Endothelial cell of umbilical vein (primary cell): ENCODE data around the gene RAB3C. TPM values are rescaled to one million over a fixed set of nuclear protein-coding genes. Genes with fewer than 3 reads are reported as not detected.

Experiments used
- BruUV-seq: library from RNA; stranded (reverse); fragments of 400-500 nt; replicated peaks from 2 replicates; lab custom pipeline; 2021; lab: Mats Ljungman, UMichigan
- CTCF ChIA-PET: fragments of 300-600, 350-600 bp; sonication (Branson Sonifier 250); formaldehyde crosslinking; loops from one replicate; lab custom pipeline; 2021; ENCODE audit warnings: antibody characterized with exemption, inconsistent platforms; lab: Charles Lee
- POLR2A ChIA-PET: fragments of 300-600, 350-600 bp; sonication (Branson Sonifier 250); formaldehyde crosslinking; loops from one replicate; lab custom pipeline; 2021; ENCODE audit warnings: antibody characterized with exemption, inconsistent platforms; lab: Charles Lee
- DNase-seq: peaks from one replicate; pipeline ENCODE4 v3.0.0-alpha.2; 2011; ENCODE audit warnings: low read depth, low spot score
- FAIRE-seq: peaks from 2 replicates; lab custom pipeline; 2011; peaks lifted over from hg19 to GRCh38; lab: Jason Lieb, UNC
- H2AFZ ChIP-seq: 2 replicates; pipeline ENCODE4 v1.6.0; 2012; ENCODE audit warnings: low read depth, low read length, control low read depth, inconsistent platforms
- H3K27ac ChIP-seq: 2 replicates; pipeline ENCODE4 v1.5.1; 2011; ENCODE audit warnings: low read depth, mild to moderate bottlenecking, control low read depth, low read length, moderate library complexity; ENCODE audit not compliant: insufficient read depth
- H3K27me3 ChIP-seq, 2 experiments: 2 replicates each; pipeline versions ENCODE4 v1.6.0 to v1.6.1; 2011; ENCODE audit warnings: low read length in 2 of 2, mixed read lengths in 1 of 2; ENCODE audit not compliant: control insufficient read depth in 2 of 2, insufficient read depth in 2 of 2
- H3K36me3 ChIP-seq, 2 experiments: 2 replicates in 1 of 2; 3 replicates in 1 of 2; pipeline ENCODE4 v1.5.1; 2011; ENCODE audit warnings: low read length in 2 of 2, mild to moderate bottlenecking in 1 of 2, moderate library complexity in 1 of 2; ENCODE audit not compliant: control insufficient read depth in 2 of 2, insufficient read depth in 2 of 2; ENCODE audit errors: extremely low read depth in 1 of 2
- H3K4me1 ChIP-seq: 3 replicates; pipeline ENCODE4 v1.5.1; 2011; ENCODE audit warnings: mild to moderate bottlenecking, low read length; ENCODE audit not compliant: control insufficient read depth, insufficient read depth; ENCODE audit errors: extremely low read depth
- H3K4me2 ChIP-seq: 2 replicates; pipeline ENCODE4 v1.6.1; 2011; ENCODE audit warnings: low read length, control low read depth, mixed read lengths; ENCODE audit not compliant: insufficient read depth
- H3K4me3 ChIP-seq, 3 experiments: fragments of 200-600 bp in 1 of 3; sonication (generic), shearing (Covaris generic) in 1 of 3; replicated peaks in 1 of 3; 2 replicates each; pipeline ENCODE4 v1.5.1; 2011 to 2016; ENCODE audit warnings: control low read depth in 3 of 3, low read length in 3 of 3, mild to moderate bottlenecking in 2 of 3, inconsistent platforms in 1 of 3, low read depth in 1 of 3, moderate library complexity in 1 of 3; ENCODE audit not compliant: insufficient read depth in 1 of 3
- H3K79me2 ChIP-seq: 2 replicates; pipeline ENCODE4 v1.6.0; 2012; ENCODE audit warnings: low read length, inconsistent platforms; ENCODE audit not compliant: control insufficient read depth, insufficient read depth
- H3K9ac ChIP-seq: replicated peaks from 2 replicates; pipeline ENCODE3; 2011; ENCODE audit warnings: low read length, control low read depth; ENCODE audit not compliant: insufficient read depth; ENCODE audit errors: extremely low read depth
- H3K9me1 ChIP-seq: replicated peaks from 3 replicates; pipeline ENCODE4 v1.6.0; 2011; ENCODE audit warnings: mild to moderate bottlenecking, low read length; ENCODE audit not compliant: control insufficient read depth, insufficient read depth; ENCODE audit errors: extremely low read depth
- H3K9me3 ChIP-seq: replicated peaks from 2 replicates; pipeline ENCODE4 v1.5.1; 2012; ENCODE audit warnings: low read length, inconsistent platforms; ENCODE audit not compliant: control insufficient read depth, insufficient read depth
- H4K20me1 ChIP-seq: replicated peaks from 2 replicates; pipeline ENCODE3; 2011; ENCODE audit warnings: mild to moderate bottlenecking, low read length; ENCODE audit not compliant: control insufficient read depth, insufficient read depth; ENCODE audit errors: extremely low read depth
- CTCF ChIP-seq, 2 donors: IDR thresholded peaks; 1 replicate in 1 of 2; 2 replicates in 1 of 2; pipeline ENCODE4 v1.5.1; 2011; ENCODE audit warnings: low read length in 2 of 2, mild to moderate bottlenecking in 2 of 2, moderate library complexity in 2 of 2, control low read depth in 1 of 2, inconsistent platforms in 1 of 2, low read depth in 1 of 2; ENCODE audit not compliant: insufficient read depth in 1 of 2; ENCODE audit errors: extremely low read depth in 1 of 2
- FOS ChIP-seq: IDR thresholded peaks from 2 replicates; pipeline ENCODE4 v1.6.1; 2011; ENCODE audit warnings: mild to moderate bottlenecking, low read length, moderate library complexity, borderline replicate concordance; ENCODE audit not compliant: insufficient read depth
- JUN ChIP-seq: IDR thresholded peaks from 2 replicates; pipeline ENCODE4 v1.6.1; 2011; ENCODE audit warnings: borderline replicate concordance, low read depth; ENCODE audit not compliant: insufficient read length, insufficient read depth
- MAX ChIP-seq: IDR thresholded peaks from 2 replicates; pipeline ENCODE4 v1.6.1; 2011; ENCODE audit not compliant: insufficient read depth, insufficient read length
- MYC ChIP-seq: IDR thresholded peaks from one replicate; pipeline ENCODE4 v1.6.1; 2011; ENCODE audit warnings: mild to moderate bottlenecking, low read depth, low read length
- POLR2AphosphoS5 ChIP-seq: IDR thresholded peaks from 2 replicates; pipeline ENCODE4 v1.6.1; 2012; ENCODE audit warnings: low read depth, mild to moderate bottlenecking, control low read depth, low read length, moderate library complexity; ENCODE audit not compliant: insufficient read depth
- dilution Hi-C: fragments of 300-500 bp; cut with MboI; formaldehyde crosslinking; loops from one replicate; pipeline ENCODE4 v1.15.0; 2019; ENCODE audit warnings: low sequenced_read_pairs; ENCODE audit not compliant: extremely low pct_ligation_motif_present
- intact Hi-C: fragments of 100-400 bp; cut with micrococcal nuclease; formaldehyde crosslinking; loops from one replicate; pipeline ENCODE4 v1.10.0; 2022
- polyA plus RNA-seq, 4 experiments: library from polyadenylated mRNA; depleted of rRNA in 3 of 4; stranded (reverse) in 3 of 4; unstranded in 1 of 4; fragments of >200 nt; gene quantifications; 2 replicates each; pipeline versions ENCODE4 v1.2.1 to v1.2.3, GENCODE V29; 2011 to 2012; ENCODE audit warnings: missing spikeins in 1 of 4
- total RNA-seq: library from RNA; stranded (reverse); gene quantifications from 2 replicates; pipeline ENCODE4 v1.2.3, GENCODE V29; 2021

The RAB3C gene
- total and polyA plus RNA-seq, 2 donors (not counting 3 experiments of a cell fraction or from before 2014, with no cell fraction given), result 0.04 to 0.66 TPM

GRCh38 chr5:58816181-58816731 is 233.4 kb downstream of the RAB3C start:
- no peaks in the 10 kb centered on the region for H3K79me2 ChIP-seq
- H3K9me3 ChIP-seq, result no peaks in the 10 kb centered on the region
- FAIRE-seq, result no peak
- no peak for TF ChIP-seq POLR2AphosphoS5
- dilution Hi-C loops (no loop called here), intact Hi-C loops (no loop called here)
- H3K27ac ChIP-seq, result no peak overlapping the region
- ChIA-PET POLR2A (no interaction called here), CTCF (interaction anchor here (0.9 to 10.5 kb wide), 4 partner anchors 13 to 318 kb away, joined by 4 to 110 read pairs (median 7); no protein-coding TSS in a partner anchor)
- no peak overlapping the region for H3K9ac ChIP-seq
- no peaks in the 10 kb centered on the region for H4K20me1 ChIP-seq
- no peaks in the 10 kb centered on the region for H3K36me3 ChIP-seq
- H2AFZ ChIP-seq, result no peak overlapping the region
- H3K4me1 ChIP-seq, result no peaks in the 10 kb centered on the region
- H3K4me2 ChIP-seq, result no peak overlapping the region
- no peak overlapping the region for H3K4me3 ChIP-seq
- no peak for DNase-seq
- H3K27me3 ChIP-seq, result no peaks in the 10 kb centered on the region
- H3K9me1 ChIP-seq, result no peaks in the 10 kb centered on the region
- BruUV-seq, result no TSS peak

- intact Hi-C loops (no loop called here), dilution Hi-C loops (no loop called here)
- TF ChIP-seq FOS, result no peak
- TF ChIP-seq MAX, result no peak
- TF ChIP-seq POLR2AphosphoS5, result no peak
- no peak for TF ChIP-seq CTCF (IDR thresholded peaks at IDR 0.05; ENCODE audit: extremely low read depth in 1 of 2, insufficient read depth in 1 of 2, low read depth in 1 of 2, low read length in 2 of 2)
- TF ChIP-seq JUN, result no peak
- no peak for TF ChIP-seq MYC
- H3K27me3 ChIP-seq, result no peaks in the 10 kb centered on the region
- BruUV-seq, result no TSS peak
- no peak overlapping the region for H3K9ac ChIP-seq
- no peaks in the 10 kb centered on the region for H3K79me2 ChIP-seq
- no peak overlapping the region for H3K4me3 ChIP-seq
- ChIA-PET CTCF (interaction anchor here (2.1 to 10.5 kb wide), 2 partner anchors 30 to 321 kb away, joined by 10 to 110 read pairs; no protein-coding TSS in a partner anchor), POLR2A (no interaction called here)
- no peaks in the 10 kb centered on the region for H3K9me1 ChIP-seq
- H3K9me3 ChIP-seq, result no peaks in the 10 kb centered on the region
- no peak overlapping the region for H2AFZ ChIP-seq
- H3K4me1 ChIP-seq, result no peaks in the 10 kb centered on the region
- H3K27ac ChIP-seq, result no peak overlapping the region
- H3K4me2 ChIP-seq, result no peak overlapping the region
- H3K36me3 ChIP-seq, result no peaks in the 10 kb centered on the region
- DNase-seq, result no peak
- no peak for FAIRE-seq
- no peaks in the 10 kb centered on the region for H4K20me1 ChIP-seq
These were observed 235.6 kb downstream of the RAB3C start for GRCh38 chr5:58818465-58818864.
